GM12878 (cell line): ENCODE results near the gene UTS2R. TPM values are rescaled to one million over a fixed set of nuclear protein-coding genes. Genes with fewer than 3 reads are reported as not detected.

Experiments
- ATF3 ChIP-seq: IDR thresholded peaks from 2 replicates; pipeline ENCODE4 v1.6.1; 2011; ENCODE audit warnings: low read depth, mild to moderate bottlenecking, low read length, moderate library complexity, borderline replicate concordance; ENCODE audit errors: extremely low read depth
- BHLHE40 ChIP-seq, 2 experiments: fragments of 450-650 bp in 1 of 2; IDR thresholded peaks; 2 replicates each; pipeline ENCODE4 v1.6.1; 2011 to 2017; ENCODE audit warnings: low read depth in 2 of 2, borderline replicate concordance in 1 of 2, improper control_type of control experiment in 1 of 2, low read length in 1 of 2, mild to moderate bottlenecking in 1 of 2
- BRCA1 ChIP-seq: IDR thresholded peaks from 2 replicates; pipeline ENCODE4 v1.6.1; 2011; ENCODE audit warnings: low read depth, low read length, improper control_type of control experiment
- CREB1 ChIP-seq: IDR thresholded peaks from 2 replicates; pipeline ENCODE4 v1.6.1; 2012; ENCODE audit warnings: low read depth, mild to moderate bottlenecking, inconsistent platforms
- EGR1 ChIP-seq, 2 experiments: IDR thresholded peaks; 1 replicate in 1 of 2; 2 replicates in 1 of 2; pipeline ENCODE4 v1.6.1; 2011 to 2012; ENCODE audit warnings: low read depth in 2 of 2, low read length in 2 of 2, borderline replicate concordance in 1 of 2, mild to moderate bottlenecking in 1 of 2, moderate library complexity in 1 of 2
- EP300 ChIP-seq, 2 experiments: fragments of 150-350 bp in 1 of 2; IDR thresholded peaks; 2 replicates each; pipeline ENCODE4 v1.6.1; 2011 to 2012; ENCODE audit warnings: low read depth in 2 of 2, low read length in 2 of 2, borderline replicate concordance in 1 of 2, improper control_type of control experiment in 1 of 2, inconsistent platforms in 1 of 2; ENCODE audit not compliant: control insufficient read depth in 1 of 2
- GABPA ChIP-seq: IDR thresholded peaks from 2 replicates; pipeline ENCODE4 v1.6.1; 2014; ENCODE audit warnings: antibody characterized with exemption, low read depth, mild to moderate bottlenecking, inconsistent platforms
- GATAD2B ChIP-seq: fragments of 450-650 bp; conservative IDR thresholded peaks from 2 replicates; pipeline ENCODE4 v1.6.1; 2017; ENCODE audit warnings: low read depth, mild to moderate bottlenecking, moderate library complexity
- IRF3 ChIP-seq: fragments of 450-650 bp; IDR thresholded peaks from 2 replicates; pipeline ENCODE4 v1.6.1; 2014; ENCODE audit warnings: mild to moderate bottlenecking
- JUNB ChIP-seq: IDR thresholded peaks from 2 replicates; pipeline ENCODE4 v1.6.1; 2016; ENCODE audit warnings: antibody characterized with exemption, mild to moderate bottlenecking
- KAT2A ChIP-seq: conservative IDR thresholded peaks from 2 replicates; pipeline ENCODE4 v1.6.1; 2011; ENCODE audit warnings: low read depth, low read length; ENCODE audit not compliant: control insufficient read depth
- MTA3 ChIP-seq: IDR thresholded peaks from 2 replicates; pipeline ENCODE4 v1.6.1; 2012; ENCODE audit warnings: low read length, inconsistent platforms, borderline replicate concordance
- MXI1 ChIP-seq: fragments of 150-350 bp; IDR thresholded peaks from 2 replicates; pipeline ENCODE4 v1.6.1; 2011; ENCODE audit warnings: low read depth, mild to moderate bottlenecking, inconsistent platforms, low read length, improper control_type of control experiment
- NFYB ChIP-seq: IDR thresholded peaks from 2 replicates; pipeline ENCODE4 v1.6.1; 2011; ENCODE audit warnings: low read depth, mild to moderate bottlenecking, low read length, improper control_type of control experiment, moderate library complexity; ENCODE audit not compliant: insufficient read depth
- NR2C1 ChIP-seq: fragments of 450-650 bp; IDR thresholded peaks from 2 replicates; pipeline ENCODE4 v1.6.1; 2017; ENCODE audit warnings: antibody characterized with exemption, mild to moderate bottlenecking, moderate library complexity
- PML ChIP-seq: IDR thresholded peaks from 2 replicates; pipeline ENCODE4 v1.6.1; 2012; ENCODE audit warnings: low read length, inconsistent platforms
- POLR2A ChIP-seq: IDR thresholded peaks from 2 replicates; pipeline ENCODE4 v1.6.1; 2011; ENCODE audit warnings: low read depth, mild to moderate bottlenecking, low read length
- RAD21 ChIP-seq: IDR thresholded peaks from 2 replicates; pipeline ENCODE4 v1.6.1; 2011; ENCODE audit warnings: mild to moderate bottlenecking, low read depth, low read length, moderate library complexity; ENCODE audit not compliant: insufficient read depth
- RAD51 ChIP-seq: fragments of 450-650 bp; IDR thresholded peaks from 2 replicates; pipeline ENCODE4 v1.6.1; 2016; ENCODE audit warnings: moderate library complexity, mild to moderate bottlenecking, inconsistent platforms
- SMARCA5 ChIP-seq: fragments of 450-650 bp; IDR thresholded peaks from 2 replicates; pipeline ENCODE4 v1.6.1; 2017; ENCODE audit warnings: mild to moderate bottlenecking
- SP1 ChIP-seq: IDR thresholded peaks from one replicate; pipeline ENCODE4 v1.6.1; 2011; ENCODE audit warnings: low read depth, low read length
- STAT1 ChIP-seq: fragments of 450-650 bp; conservative IDR thresholded peaks from 2 replicates; pipeline ENCODE4 v1.6.1; 2014; ENCODE audit warnings: antibody characterized with exemption, mild to moderate bottlenecking
- SUZ12 ChIP-seq: fragments of 200-600 bp; sonication (generic); IDR thresholded peaks from one replicate; pipeline ENCODE4 v1.6.1; 2018; ENCODE audit warnings: antibody characterized with exemption, mild to moderate bottlenecking; ENCODE audit not compliant: unreplicated experiment
- TBL1XR1 ChIP-seq: IDR thresholded peaks from 2 replicates; pipeline ENCODE4 v1.6.1; 2012; ENCODE audit warnings: low read depth, low read length, improper control_type of control experiment
- ZBED1 ChIP-seq: IDR thresholded peaks from 2 replicates; pipeline ENCODE4 v1.6.1; 2016; ENCODE audit warnings: borderline replicate concordance
- ZNF217 ChIP-seq: fragments of 450-650 bp; IDR thresholded peaks from 2 replicates; pipeline ENCODE4 v1.6.1; 2017; ENCODE audit warnings: antibody characterized with exemption, mild to moderate bottlenecking
- ZSCAN29 ChIP-seq: fragments of 450-650 bp; IDR thresholded peaks from 2 replicates; pipeline ENCODE4 v1.6.1; 2017; ENCODE audit warnings: mild to moderate bottlenecking, moderate library complexity
- ZZZ3 ChIP-seq: IDR thresholded peaks from 2 replicates; pipeline ENCODE4 v1.6.1; 2011; ENCODE audit warnings: low read depth; ENCODE audit not compliant: control insufficient read depth, insufficient read length
- polyA plus RNA-seq, 11 experiments: library from polyadenylated mRNA; depleted of rRNA in 4 of 11; unstranded in 6 of 11; stranded (reverse) in 5 of 11; fragments of >200 nt; fragmentation: Nextera tagmentation in 4 of 11; fragmentation: Illumina TruSeq in 1 of 11; extraction: Ambion mirVana in 4 of 11; extraction: Trizol in 1 of 11; gene quantifications; 1 replicate in 1 of 11; 2 replicates in 10 of 11; pipeline versions ENCODE4 v1.2.1 to v1.2.3, GENCODE V29; 2011 to 2016; ENCODE audit warnings: inconsistent platforms in 2 of 11, missing spikeins in 2 of 11, low read depth in 1 of 11
- total RNA-seq, 4 experiments: library from RNA; depleted of rRNA in 3 of 4; stranded (reverse); fragments of >200 nt in 3 of 4; fragmentation: Illumina TruSeq in 1 of 4; extraction: Trizol in 1 of 4; gene quantifications; 2 replicates each; pipeline versions ENCODE4 v1.2.1 to v1.2.3, GENCODE V29; 2013 to 2021
- TF ChIP-seq, protein P1 (sequence below): fragments of 450-650 bp; IDR thresholded peaks from 2 replicates; pipeline ENCODE4 v1.6.1; 2016; ENCODE audit warnings: mild to moderate bottlenecking

UTS2R gene
- total and polyA plus RNA-seq, 10 of the 15 experiments (the other 5 are each of a cell fraction or from before 2014, with no cell fraction given): 0.04 to 0.36 (median 0.11) TPM; not detected in 6

DNA sequence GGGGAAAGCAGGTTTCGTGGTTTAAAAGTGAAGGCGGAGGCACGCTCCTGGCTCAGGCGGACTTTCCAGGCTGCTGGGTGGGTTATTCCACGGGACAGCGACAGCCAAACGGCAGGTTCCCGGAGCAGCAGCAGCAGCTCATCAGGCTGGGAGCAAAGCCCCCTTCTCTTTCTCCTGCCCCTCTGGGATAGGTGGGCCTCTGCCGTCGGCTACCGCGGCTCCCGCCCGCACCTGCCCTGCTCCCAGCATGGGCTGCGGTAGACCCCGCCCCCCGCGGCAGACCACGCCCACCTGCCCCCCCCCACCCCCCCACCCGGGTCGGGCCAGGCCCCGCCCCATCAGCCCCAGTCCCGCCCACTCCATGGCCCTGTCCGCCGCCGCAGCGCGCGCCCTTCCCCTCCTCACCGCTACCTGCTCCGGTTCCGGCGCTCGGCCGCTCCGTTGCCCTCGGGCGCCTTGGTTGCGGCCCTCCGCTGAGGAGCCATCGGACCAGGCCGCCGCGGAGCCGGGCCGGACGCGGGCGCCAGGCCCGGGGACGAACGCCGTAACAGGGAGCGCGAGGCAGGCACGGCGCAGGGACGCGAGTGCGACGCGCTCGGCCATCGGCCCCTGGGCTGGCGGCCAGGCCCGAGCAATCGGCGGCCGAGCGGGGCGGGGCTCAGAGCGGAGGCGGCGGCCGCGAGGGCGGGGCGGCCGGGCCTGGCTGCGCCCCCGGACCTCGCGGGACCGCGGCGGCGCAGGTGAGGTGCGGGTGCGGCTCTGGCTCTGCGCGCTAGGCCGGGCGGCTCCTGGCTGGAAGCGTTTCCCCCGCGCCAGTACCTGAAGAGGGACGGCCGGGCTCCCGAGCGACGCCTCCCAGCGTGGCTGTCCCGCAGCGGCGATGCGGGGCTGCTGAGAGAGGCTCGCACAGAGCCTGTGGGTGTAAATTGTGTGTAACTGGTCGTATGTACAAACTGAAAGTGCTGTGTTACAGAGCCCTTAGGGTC lies 46.7 kb downstream of the UTS2R start, which contains the start of the genes HEXD and OGFOD3 (continued):
- TF ChIP-seq NR2C1: peak; percentile 76
- peak; percentile 92 for TF ChIP-seq ZNF217
- no peak for TF ChIP-seq NFYB
- peak; percentile 99; the same call in 1 of the 2 replicates for TF ChIP-seq GATAD2B
- no peak for TF ChIP-seq ZBED1
- TF ChIP-seq POLR2A: peak; percentile 94
- TF ChIP-seq STAT1: peak; percentile 85
- TF ChIP-seq ZSCAN29: peak; percentile 72; the same call in 1 of the 2 replicates
- TF ChIP-seq CREB1: peak; percentile 56; the same call in 1 of the 2 replicates
- TF ChIP-seq KAT2A: no peak
- TF ChIP-seq SP1: peak; percentile 82
- no peak for TF ChIP-seq RAD51
- TF ChIP-seq JUNB: no peak
- peak; percentile 90 for TF ChIP-seq SMARCA5
- TF ChIP-seq MXI1: peak; percentile 75
- peak; percentile 60 for TF ChIP-seq TBL1XR1
- no peak for TF ChIP-seq ZZZ3
- TF ChIP-seq EP300 (IDR thresholded peaks at IDR 0.05; ENCODE audit: borderline replicate concordance in 1 of 2, control insufficient read depth in 1 of 2, low read depth in 2 of 2, low read length in 2 of 2): no peak; a peak in 1 of 4 replicates
- TF ChIP-seq PML: 0 out of 2 replicates have a peak, but pooled peaks have one; percentile 34
- no peak for TF ChIP-seq RAD21
- TF ChIP-seq, protein P1, sequence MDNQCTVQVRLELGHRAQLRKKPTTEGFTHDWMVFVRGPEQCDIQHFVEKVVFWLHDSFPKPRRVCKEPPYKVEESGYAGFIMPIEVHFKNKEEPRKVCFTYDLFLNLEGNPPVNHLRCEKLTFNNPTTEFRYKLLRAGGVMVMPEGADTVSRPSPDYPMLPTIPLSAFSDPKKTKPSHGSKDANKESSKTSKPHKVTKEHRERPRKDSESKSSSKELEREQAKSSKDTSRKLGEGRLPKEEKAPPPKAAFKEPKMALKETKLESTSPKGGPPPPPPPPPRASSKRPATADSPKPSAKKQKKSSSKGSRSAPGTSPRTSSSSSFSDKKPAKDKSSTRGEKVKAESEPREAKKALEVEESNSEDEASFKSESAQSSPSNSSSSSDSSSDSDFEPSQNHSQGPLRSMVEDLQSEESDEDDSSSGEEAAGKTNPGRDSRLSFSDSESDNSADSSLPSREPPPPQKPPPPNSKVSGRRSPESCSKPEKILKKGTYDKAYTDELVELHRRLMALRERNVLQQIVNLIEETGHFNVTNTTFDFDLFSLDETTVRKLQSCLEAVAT: 0 out of 2 replicates have a peak, but pooled peaks have one; percentile 32
- TF ChIP-seq MTA3: no peak
- peak; percentile 60; the same call in 1 of the 2 replicates for TF ChIP-seq IRF3
- peak; percentile 63 to 93 for TF ChIP-seq EGR1 (IDR thresholded peaks at IDR 0.05; ENCODE audit: borderline replicate concordance in 1 of 2, low read depth in 2 of 2, low read length in 2 of 2)
- TF ChIP-seq SUZ12: no peak
- no peak for TF ChIP-seq GABPA
- TF ChIP-seq BRCA1: no peak
- TF ChIP-seq BHLHE40 (IDR thresholded peaks at IDR 0.05; ENCODE audit: borderline replicate concordance in 1 of 2, low read depth in 2 of 2, low read length in 1 of 2): peak; percentile 63 to 87; a peak in 3 of 4 replicates
- no peak for TF ChIP-seq ATF3
